A673 (cell line): ENCODE results near the gene SLC17A2. TPM values are rescaled to one million over a fixed set of nuclear protein-coding genes. Genes with fewer than 3 reads are reported as not detected.

Source experiments
- BruUV-seq: library from RNA; stranded (reverse); fragments of 400-500 nt; replicated peaks from 2 replicates; lab custom pipeline; 2021; lab: Mats Ljungman, UMichigan
- CTCF ChIA-PET: fragments of 300-600 bp; sonication (Branson Sonifier 250); formaldehyde crosslinking; loops from one replicate; lab custom pipeline; 2022; ENCODE audit warnings: antibody characterized with exemption; lab: Charles Lee
- POLR2A ChIA-PET: fragments of 300-600 bp; sonication (Branson Sonifier 250); formaldehyde crosslinking; loops from one replicate; lab custom pipeline; 2022; ENCODE audit warnings: antibody characterized with exemption; ENCODE audit not compliant: low non-redundant PET; lab: Charles Lee
- DNase-seq: peaks from one replicate; pipeline ENCODE4 v3.0.0-alpha.2; 2015; ENCODE audit warnings: low spot score
- H3K27ac ChIP-seq: fragments of 200-600 bp; sonication (generic); 2 replicates; pipeline ENCODE4 v1.5.1; 2016; ENCODE audit warnings: mixed run types, low read depth, mild to moderate bottlenecking, mixed read lengths, antibody characterized with exemption, low read length; ENCODE audit not compliant: poor library complexity, severe bottlenecking
- H3K27me3 ChIP-seq: fragments of 200-600 bp; sonication (generic); replicated peaks from 2 replicates; pipeline ENCODE4 v1.6.1; 2017; ENCODE audit warnings: mixed run types, low read depth, mild to moderate bottlenecking, mixed read lengths, antibody characterized with exemption, low read length; ENCODE audit not compliant: insufficient read depth, poor library complexity
- H3K36me3 ChIP-seq: fragments of 200-600 bp; sonication (generic); 2 replicates; pipeline ENCODE4 v1.6.1; 2016; ENCODE audit warnings: mixed run types, mild to moderate bottlenecking, mixed read lengths, antibody characterized with exemption, low read length; ENCODE audit not compliant: insufficient read depth, poor library complexity, severe bottlenecking
- H3K4me1 ChIP-seq: fragments of 200-600 bp; sonication (generic); 2 replicates; pipeline ENCODE4 v1.6.1; 2017; ENCODE audit warnings: mixed run types, mild to moderate bottlenecking, mixed read lengths, antibody characterized with exemption, low read length; ENCODE audit not compliant: insufficient read depth, poor library complexity, severe bottlenecking
- H3K4me3 ChIP-seq: fragments of 200-600 bp; sonication (generic); 2 replicates; pipeline ENCODE4 v1.5.1; 2016; ENCODE audit warnings: low read depth, mixed run types, mild to moderate bottlenecking, mixed read lengths, low read length; ENCODE audit not compliant: poor library complexity, severe bottlenecking
- H3K9me3 ChIP-seq: fragments of 200-600 bp; sonication (generic); 2 replicates; pipeline ENCODE4 v1.6.1; 2016; ENCODE audit warnings: mixed run types, low read depth, mild to moderate bottlenecking, mixed read lengths, antibody characterized with exemption, low read length; ENCODE audit not compliant: poor library complexity, severe bottlenecking
- CTCF ChIP-seq: fragments of 300-800, 200-600 bp; sonication (generic); conservative IDR thresholded peaks from 2 replicates; pipeline ENCODE4 v1.5.1; 2017; ENCODE audit warnings: low read depth, mild to moderate bottlenecking, antibody characterized with exemption, low read length, moderate library complexity, mixed read lengths
- EZH2 ChIP-seq: fragments of 200-600 bp; sonication (generic); IDR thresholded peaks from 2 replicates; pipeline ENCODE4 v1.6.1; 2017; ENCODE audit warnings: borderline replicate concordance, low read depth, mild to moderate bottlenecking, mixed read lengths, antibody characterized with exemption, low read length; ENCODE audit not compliant: poor library complexity, severe bottlenecking
- intact Hi-C: fragments of 100-400 bp; cut with micrococcal nuclease; formaldehyde crosslinking; loops from one replicate; pipeline ENCODE4 v1.10.0; 2022; ENCODE audit not compliant: unreplicated experiment
- total RNA-seq: library from RNA; stranded (reverse); gene quantifications from 2 replicates; pipeline ENCODE4 v1.2.3, GENCODE V29; 2021

SLC17A2 gene
- total RNA-seq, 1 experiment from 2014 or later = not detected

DNA sequence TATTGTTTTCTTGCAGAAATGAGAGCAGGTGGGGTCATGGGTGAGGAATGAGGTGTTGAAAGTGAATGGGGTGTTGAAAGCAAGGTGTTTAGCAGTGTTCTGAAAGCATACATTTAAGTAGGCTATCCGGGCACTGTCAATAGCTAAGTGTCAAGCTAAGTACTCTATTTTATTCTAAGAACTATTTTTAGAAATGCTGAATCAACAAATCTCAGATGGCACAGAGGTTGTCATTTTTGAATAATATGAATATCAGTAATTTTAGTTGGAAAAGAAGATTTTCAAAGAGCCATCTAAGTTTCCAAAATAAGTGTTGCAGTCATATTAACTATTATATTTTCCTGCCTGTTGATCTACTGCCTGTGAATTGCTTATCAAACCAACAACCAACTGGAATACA is 34.7 kb downstream of the SLC17A2 start:
- Histone ChIP-seq H3K36me3 (no peaks in the 10 kb centered on the region), H3K27ac (no peak overlapping the region), H3K27me3 (no peaks in the 10 kb centered on the region), H3K9me3 (no peaks in the 10 kb centered on the region), H3K4me1 (no peaks in the 10 kb centered on the region), H3K4me3 (no peak overlapping the region)
- intact Hi-C loops = no loop called here
- TF ChIP-seq EZH2 (no peak), CTCF (no peak)
- BruUV-seq = no TSS peak
- CTCF ChIA-PET = no interaction called here
- no peak for DNase-seq
- POLR2A ChIA-PET = no interaction called here

GRCh38 chr6:25893778-25894177 is 36.7 kb downstream of the SLC17A2 start:
- no peaks in the 10 kb centered on the region for H3K36me3 ChIP-seq
- DNase-seq = no peak
- BruUV-seq = no TSS peak
- H3K4me3 ChIP-seq = no peak overlapping the region
- POLR2A ChIA-PET = no interaction called here
- no peak for TF ChIP-seq CTCF
- TF ChIP-seq EZH2 = no peak
- intact Hi-C loops = loop anchor here (5.0 kb wide), 3 partner anchors 106 to 671 kb away; no protein-coding TSS in a partner anchor
- no peak overlapping the region for H3K27ac ChIP-seq
- H3K4me1 ChIP-seq = no peaks in the 10 kb centered on the region
- no peaks in the 10 kb centered on the region for H3K27me3 ChIP-seq
- CTCF ChIA-PET = no interaction called here
- no peaks in the 10 kb centered on the region for H3K9me3 ChIP-seq

GRCh38 chr6:25892877-25893276 is 37.6 kb downstream of the SLC17A2 start:
- no peaks in the 10 kb centered on the region for H3K27me3 ChIP-seq
- no peak for TF ChIP-seq EZH2
- TF ChIP-seq CTCF = no peak
- no peak for DNase-seq
- no peak overlapping the region for H3K27ac ChIP-seq
- POLR2A ChIA-PET = no interaction called here
- no peaks in the 10 kb centered on the region for H3K4me1 ChIP-seq
- H3K9me3 ChIP-seq = no peaks in the 10 kb centered on the region
- CTCF ChIA-PET = no interaction called here
- no peak overlapping the region for H3K4me3 ChIP-seq
- BruUV-seq = no TSS peak
- intact Hi-C loops = loop anchor here (5.0 kb wide), 3 partner anchors 106 to 671 kb away; no protein-coding TSS in a partner anchor
- H3K36me3 ChIP-seq = no peaks in the 10 kb centered on the region
